ENCODE data around the gene ATP6V0D1.

ATP6V0D1 gene

DNA sequence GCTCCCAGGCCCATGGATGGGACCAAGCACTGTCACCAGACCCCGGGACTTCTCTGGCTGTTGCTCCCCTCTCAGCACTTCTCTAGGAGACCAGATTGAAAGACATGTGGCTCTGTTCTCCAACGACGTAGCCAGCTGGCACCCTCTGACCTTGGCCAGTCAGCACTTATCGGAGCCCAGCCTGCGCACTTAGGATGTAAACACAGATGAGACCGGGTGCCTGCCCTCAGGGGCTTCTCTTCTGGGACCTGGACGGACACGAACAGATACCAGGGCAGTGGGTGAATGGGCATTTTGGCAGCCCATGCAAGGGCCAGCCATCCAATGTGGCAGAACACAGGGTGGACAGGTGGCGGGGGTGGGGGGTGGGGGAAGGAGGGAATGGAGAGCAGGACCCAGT, 71.3 kb downstream of the ATP6V0D1 start:
- DNase-seq (ENCODE audit: low read depth in 1 of 2, low spot score in 1 of 2): no peak

DNA sequence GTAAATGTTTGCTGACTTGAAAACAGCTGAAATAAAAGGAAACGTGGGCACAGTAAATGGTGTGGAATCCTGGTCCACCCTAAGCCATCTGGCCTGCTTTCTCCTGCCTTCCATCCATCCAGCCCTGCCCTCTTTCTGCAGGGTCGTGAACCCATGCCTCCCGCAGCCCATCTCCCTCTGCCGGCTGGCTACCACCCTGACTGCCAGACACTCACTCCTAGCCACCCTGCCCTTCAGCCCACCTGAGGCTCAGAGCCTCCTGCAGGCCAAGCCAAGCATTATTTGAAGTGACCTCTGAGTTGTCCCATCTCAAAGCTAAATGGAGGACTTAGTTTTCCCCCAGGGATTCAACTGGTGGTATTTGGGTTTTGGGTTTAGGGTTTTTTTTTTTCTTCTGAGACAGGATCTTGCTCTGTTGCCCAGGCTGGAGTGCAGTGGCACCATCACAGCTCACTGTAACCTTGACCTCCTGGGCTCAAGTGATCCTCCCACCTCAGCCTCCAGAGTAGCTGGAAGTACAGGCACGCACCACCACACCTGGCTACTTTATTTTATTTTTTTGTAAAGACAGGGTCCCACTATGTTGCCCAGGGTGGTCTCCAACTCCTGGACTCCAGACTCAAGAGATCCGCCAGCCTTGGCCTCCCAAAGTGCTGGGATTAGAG, 73.0 kb downstream of the ATP6V0D1 start:
- no peak for DNase-seq (ENCODE audit: low read depth in 1 of 2, low spot score in 1 of 2)

DNA sequence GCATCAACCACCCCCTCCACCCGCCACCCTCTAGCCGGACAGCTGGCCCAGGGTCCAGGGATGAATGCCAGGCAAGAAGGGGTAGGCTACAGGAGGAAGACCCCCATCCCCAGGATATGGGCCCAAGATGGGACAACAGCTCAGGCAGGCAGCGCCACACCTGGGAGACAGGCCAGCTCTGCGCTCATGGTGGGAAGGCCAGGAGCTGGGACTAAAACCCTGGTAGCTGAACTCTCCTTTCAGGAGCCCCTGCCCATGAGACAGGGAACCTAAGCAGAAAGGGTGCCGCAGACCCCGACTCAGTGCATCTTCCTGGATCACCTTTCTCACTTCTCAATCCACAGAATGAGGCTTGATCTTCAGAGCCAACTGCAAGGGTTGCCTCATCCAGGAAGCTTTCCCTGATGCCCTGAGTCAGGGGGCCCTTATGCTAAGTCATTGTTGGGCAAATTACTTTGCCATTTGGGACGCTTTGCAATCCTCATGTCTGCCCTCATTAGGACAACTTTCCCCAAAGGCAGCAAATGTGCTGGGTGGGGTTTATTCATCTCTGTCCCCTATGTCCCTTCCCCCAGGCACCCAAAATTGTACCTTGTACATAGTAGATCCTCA, 73.7 kb downstream of the ATP6V0D1 start:
- no peak for DNase-seq (ENCODE audit: low read depth in 1 of 2, low spot score in 1 of 2)

DNA sequence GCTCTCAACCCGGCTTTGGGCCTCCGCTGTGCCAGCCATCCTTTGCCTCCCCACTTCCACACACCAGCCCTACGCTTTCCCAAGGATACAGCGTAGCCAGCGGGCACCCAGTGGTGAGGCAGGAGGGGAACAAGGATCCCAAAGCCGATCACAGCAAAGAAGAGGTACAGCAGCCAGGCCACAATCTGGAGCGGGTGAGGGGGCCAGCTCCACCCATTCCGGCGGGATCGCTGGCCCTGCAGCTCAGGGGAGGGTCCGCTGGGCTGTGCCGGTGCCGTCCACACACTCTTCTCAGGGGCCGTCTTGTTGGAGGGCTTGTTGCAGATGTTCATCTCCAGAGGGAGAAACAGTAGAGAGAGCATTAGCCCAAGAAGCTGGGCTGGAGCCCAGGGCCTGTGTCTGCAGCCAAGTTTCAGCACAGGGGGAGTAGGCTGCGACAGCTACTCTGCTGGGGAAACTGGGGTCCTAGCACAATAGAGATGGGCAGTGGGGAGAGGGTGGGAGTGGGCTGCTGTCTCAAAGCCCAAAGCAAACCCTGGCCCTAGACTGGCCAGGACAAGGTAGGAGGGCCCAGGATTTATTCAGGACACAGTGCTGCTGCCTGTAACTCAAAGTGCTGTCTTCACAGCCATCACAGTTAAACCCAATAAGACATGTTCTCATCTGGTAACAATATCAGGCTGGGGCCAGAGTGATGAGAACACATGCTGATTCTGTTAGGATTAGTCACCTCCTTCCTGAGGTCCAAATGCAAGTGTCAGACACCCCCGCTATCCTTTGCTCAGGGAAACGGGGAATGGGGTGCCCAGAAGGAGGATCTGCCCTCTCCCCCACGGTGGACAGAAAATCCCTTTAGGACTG, 74.6 kb downstream of the ATP6V0D1 start:
- no peak for DNase-seq (ENCODE audit: low read depth in 1 of 2, low spot score in 1 of 2)

DNA sequence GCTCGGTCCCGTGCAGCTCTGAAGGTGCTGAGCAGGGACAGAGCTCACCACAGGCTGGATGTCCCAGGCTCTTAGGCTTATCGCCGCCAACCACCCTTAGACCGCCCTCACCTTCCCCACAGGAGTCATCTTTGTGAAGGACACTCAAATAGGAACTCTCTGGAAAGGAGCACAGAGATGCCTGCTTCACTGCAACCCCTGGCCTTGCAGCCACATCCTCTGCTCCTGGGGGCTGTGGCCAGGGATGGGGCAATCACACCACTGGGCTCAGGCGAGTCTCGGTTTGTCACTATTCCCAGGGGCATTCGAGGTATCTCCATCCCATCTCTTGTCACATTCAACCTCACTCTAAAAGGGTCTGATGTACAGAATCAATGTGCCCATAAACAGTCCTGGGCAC, 75.6 kb downstream of the ATP6V0D1 start:
- DNase-seq (ENCODE audit: low read depth in 1 of 2, low spot score in 1 of 2): no peak

DNA sequence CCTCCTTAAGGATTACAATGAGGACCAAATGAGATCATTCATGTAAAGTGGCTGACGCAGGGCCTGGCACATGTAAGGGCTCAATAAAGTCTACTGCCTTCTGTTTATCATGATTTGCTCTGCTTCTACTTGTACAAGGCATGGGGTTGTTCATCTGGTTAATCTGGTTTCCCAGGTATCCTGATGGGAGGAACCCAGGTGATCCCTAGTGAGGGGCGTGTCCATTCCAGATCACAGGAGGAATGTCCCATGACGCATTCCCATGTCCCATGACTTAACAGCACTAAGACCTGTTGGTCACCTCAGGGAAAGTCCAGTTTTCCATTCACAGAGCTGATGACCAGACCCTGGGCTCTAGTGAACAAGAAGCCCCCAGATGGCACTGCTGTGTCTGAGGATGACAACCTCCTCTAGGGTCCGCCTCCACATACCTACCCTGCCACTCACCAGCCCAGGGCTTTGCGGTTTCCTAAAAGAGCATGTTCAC, 76.2 kb downstream of the ATP6V0D1 start:
- no peak for DNase-seq (ENCODE audit: low read depth in 1 of 2, low spot score in 1 of 2)

DNA sequence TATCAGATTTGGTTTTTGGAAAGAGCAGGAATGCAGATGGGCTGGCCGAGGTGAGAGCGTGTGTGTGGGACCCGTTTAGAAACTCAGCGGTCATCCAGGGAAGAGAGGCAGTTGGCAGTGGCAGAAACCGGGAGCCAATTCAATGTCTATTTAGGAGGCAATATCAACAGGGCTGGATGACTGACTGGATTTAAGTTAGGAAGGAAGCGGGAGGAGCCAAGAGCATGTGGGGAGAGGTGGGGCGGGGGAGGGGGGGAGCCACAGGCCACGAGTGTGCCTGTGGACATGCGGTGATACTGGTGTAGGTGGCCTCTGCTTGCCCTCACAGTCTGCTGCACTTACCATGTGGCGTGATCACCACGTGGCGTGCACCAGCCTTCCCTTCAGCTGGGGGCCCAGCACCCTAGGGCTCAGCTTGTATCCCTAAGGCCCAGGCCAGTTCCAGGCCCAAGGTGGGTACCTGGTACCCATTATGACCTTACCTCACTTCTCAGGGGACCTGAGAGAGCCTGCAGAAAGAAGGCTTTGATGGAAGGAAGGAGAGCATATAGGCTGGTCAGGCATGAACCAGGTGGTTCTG, 76.9 kb downstream of the ATP6V0D1 start:
- DNase-seq (ENCODE audit: low read depth in 1 of 2, low spot score in 1 of 2): no peak

DNA sequence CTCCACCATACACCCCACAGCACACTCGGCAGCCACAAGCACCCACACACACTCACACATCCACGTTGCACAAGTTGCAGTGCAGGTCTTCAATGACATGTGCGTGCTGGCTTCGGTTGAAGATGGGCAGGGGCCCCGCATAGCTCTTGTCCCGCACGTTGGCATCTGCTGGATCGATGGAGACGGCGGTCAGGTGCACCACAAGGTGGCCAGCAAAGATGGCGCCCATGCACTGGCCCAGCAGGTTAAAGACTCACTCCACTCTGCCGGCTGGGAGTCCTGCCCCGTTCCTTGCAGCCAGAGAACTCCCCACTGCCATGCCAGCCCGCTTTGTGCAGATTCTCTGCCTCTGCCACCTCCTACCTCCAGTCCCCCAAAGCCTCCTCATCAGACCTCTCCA, 80.1 kb downstream of the ATP6V0D1 start:
- DNase-seq (ENCODE audit: low read depth in 1 of 2, low spot score in 1 of 2): no peak

DNA sequence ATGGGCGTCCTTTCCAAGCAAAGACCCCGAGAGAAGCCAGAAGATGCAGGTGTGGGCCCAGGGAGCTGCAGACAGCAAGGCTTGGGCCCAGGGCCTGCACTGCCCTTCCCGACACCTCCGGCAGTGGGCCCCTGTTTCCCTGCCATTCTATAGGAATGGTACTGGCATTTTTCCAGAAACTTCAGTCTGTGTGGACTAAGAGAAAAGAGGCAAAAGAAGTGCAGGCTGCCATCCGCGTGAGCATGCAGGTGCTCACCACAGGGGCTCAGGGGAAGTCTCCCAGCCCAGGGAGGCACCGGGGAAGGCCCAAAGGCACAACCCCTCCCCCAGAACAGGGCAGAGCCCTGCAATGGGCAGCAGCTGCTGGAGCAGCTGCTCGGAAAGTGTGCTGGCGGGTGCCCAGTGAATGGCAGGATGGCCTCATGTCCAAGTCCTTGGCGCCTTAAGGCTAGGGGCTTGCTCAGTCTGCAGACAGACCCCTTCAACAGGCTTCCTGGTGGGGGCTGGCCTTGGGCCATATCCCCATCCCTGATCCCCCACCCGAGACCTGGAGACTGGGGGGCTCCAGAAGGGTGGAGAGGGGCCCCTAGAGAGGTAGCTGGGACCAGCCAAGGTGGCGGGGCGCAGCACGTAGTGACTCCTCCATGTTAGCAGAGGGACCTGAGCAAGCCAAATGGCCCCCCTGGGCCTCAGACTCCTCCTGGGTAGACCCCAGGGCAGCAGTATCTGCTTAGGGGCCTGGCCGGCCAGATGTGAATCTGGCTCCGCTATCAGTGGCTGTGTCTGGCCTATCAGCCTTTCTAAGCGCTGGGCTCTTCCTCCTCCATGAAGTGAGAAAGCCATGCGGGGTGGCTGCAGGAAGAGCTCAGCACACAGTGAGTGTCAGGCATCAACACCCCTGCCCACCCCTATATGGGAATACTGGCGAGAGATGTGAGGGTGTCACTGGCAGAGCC, 80.9 kb downstream of the ATP6V0D1 start:
- no peak for DNase-seq (ENCODE audit: low read depth in 1 of 2, low spot score in 1 of 2)

DNA sequence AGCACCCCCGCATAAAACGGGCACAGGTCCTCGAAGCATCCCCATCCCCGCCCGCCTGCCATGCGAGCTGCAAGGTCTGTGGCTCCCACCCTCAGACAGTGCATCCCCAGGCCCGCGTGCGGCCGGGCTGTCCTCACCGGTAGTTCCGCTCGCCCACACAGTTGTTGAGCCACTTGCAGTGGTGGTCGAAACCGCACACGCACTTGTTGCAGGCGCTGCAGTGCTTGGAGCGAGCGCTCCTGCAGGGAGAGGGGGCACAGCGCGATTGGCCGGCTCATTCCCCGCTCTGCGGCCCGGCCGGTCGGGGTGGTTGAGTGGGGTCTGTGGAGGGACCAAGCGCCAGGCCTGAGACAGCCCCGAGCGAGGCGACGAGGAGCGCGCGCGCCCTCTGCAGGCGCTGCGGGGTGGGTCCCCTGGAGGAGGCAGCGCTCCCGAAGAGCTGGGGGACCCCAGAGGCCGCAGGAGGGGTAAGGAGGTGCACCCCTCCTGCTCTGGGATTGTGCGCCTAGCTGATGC, 81.7 kb downstream of the ATP6V0D1 start:
- DNase-seq (ENCODE audit: low read depth in 1 of 2, low spot score in 1 of 2): peak in 1 of 2 donors; percentile 40

DNA sequence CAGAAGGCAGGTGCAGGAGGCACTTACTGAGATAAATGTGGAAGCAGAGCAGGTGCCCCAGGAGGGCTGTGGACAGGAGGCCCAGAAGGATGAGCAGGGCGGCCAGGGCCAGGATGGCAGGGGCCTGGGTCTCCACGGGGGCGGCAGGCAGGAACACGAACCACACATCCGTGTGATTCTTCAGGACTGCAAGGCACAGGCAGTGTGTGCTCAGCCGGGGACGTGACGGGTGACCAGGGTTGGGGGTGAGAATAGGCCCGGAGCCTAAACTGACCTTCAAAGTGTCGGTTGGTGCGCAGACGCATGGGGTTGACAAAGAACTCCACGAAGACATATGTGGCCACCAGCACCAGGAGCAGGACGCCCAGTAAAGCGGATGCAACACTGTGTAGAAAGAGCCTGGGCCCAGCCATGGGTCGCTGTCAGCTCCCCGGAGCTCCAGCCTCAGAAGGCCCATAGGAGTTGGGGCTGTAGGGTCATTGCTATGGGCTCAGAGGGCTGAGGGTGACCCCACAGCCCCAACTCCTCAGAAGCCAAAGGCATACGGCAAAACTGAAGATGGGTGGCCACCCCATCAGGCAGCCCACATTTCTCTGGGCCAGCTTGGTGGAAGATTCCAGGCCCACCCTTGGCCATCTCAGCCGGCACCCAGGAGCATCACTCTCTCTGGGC, 82.3 kb downstream of the ATP6V0D1 start:
- DNase-seq (ENCODE audit: low read depth in 1 of 2, low spot score in 1 of 2): no peak

DNA sequence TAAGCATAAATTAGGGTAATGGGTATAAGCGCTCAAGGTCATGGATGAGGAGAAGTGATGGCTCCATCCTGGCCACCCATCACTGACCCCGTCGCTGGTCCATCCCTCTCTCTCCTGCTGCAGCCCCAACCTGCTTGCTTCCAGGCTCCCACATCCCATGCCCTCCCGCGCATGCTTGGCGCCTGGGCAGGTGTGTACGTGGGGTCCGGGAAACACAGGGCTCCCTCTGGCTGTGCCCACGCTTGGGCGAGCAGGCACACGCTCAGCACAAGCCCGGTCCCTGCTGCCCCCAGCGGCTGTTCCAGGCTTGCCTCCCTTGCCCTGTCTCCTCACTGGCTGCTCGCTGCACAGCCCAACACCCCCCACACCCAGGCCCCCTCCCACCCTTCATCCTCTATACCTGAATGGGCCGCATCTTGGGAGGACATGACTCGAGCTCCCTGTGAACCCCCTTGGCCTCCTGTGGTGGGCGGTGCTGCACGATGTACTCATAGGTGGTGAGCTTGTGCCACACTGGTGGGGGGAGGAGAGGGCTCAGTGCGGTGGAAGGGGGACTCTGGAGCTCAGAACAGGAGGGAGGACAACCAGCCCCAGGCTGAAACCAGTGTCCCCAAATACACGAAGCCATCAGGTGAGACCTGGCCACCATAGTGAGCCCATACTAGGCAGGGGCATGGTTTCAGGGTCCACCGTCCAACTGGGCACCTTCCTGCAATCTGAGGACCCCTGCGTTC, 83.0 kb downstream of the ATP6V0D1 start:
- DNase-seq (ENCODE audit: low read depth in 1 of 2, low spot score in 1 of 2): no peak

DNA sequence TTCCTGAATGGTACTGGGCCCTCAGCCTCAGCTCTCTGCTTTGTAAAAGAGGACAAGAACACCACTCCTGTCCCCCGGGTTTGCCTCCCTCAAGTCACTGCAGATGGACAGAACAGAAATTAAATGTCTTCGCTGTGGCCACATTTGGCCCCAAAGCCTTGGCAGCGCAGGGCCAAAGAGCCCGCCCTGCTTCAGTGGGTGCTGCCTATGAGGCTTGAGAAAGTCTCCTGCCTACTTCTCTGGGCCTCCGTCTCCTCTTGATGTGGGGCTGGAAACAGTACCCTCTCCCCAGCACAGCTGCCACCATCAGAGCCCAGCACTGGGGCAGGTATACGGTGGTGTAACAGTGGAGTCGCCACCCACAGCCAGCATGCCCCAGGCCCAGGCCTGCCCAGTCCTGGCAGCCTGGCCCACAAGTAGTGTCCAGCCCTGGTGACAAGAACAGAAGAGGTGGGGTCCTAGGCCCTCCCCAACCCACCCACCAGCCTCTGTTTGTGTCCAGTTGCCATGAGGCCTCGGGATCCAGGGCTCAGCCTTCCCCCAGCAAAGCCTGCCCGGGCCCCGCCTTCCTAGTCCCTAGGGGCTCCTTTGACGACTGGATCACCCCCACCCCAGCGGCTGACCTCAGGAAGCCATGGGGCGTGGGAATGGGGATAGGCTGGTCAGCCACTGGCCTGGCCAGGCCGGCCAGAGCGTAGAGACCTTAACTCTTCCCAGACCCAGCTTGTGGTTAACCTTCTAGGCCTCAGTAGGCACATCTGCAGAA, 83.7 kb downstream of the ATP6V0D1 start:
- DNase-seq (ENCODE audit: low read depth in 1 of 2, low spot score in 1 of 2): no peak

DNA sequence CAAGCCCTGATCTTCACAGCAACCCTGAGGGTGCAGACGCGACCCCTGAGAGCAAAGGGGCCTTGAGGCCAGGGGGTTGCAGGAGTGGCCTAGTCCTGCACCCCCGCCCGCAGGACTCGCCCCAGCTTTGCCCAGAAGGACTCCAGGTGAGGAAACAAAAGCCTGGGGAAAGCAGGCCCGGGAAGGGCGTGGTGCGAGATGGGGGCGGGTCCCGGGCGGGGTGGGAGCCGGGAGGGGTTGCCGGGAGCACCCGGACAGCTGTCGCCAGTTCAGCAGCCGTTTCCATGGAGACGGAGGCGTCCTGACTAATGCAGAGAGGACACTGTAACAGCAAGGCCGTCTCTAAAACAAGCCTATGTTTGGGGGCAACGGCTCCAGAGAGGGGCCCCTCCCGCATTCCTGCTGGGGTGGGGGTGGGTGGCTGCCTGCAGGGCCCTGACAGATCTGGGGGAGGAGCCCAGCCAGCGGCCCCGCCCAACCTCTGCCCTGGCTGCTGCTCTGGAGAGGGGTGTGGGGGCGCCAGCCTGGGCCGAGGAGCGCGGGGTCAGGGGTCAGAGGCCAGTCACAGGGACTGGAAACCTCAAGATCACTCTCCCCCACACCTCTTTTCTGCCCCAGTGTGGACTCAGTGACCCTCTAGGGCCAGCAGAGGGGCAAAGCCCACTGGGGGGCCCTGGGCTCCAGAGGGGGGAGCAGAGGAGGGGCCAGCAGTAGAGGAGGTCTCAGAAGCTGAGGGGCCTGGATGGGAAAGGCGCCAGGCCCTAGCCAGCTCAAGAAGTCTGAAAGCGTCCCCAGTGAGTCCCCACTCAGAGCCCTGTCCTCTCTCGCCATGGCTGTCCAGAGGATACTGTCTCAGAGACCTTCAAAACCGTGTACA, 84.6 kb downstream of the ATP6V0D1 start:
- DNase-seq (ENCODE audit: low read depth in 1 of 2, low spot score in 1 of 2): no peak

DNA sequence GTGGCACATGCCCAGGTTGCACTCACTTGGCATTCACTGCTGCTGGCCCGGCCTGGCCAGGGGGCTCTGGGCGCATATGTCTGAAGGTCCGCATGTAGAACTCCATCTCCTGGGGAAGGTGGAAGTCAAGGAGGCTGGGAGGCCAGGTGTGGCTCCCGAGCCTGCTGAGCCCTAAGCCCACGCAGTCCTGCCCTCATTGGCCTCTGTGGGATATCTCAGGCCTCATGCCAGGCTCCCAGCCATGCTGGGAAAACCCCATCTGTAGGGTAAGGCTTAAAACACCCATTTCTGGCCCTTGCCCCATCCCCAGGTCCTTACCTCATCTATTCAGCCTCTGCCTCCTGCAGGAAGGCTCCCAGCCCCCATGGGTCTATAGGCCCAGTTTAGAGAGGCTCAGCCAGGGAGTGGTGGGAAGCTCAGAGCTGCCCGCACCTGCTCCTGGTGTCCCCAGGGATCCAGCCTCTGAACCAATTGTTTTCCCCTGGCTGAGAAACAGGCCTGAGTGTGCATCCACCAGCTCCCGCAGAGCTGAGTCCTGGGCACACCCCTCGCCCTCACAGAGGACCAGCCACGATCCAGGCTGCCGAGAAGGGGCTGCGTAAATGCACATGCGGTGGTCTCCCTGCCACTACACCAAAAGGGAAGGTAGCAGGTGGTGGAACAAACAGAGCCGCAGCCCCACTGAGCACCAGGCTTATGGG, 85.3 kb downstream of the ATP6V0D1 start:
- no peak for DNase-seq (ENCODE audit: low read depth in 1 of 2, low spot score in 1 of 2)

DNA sequence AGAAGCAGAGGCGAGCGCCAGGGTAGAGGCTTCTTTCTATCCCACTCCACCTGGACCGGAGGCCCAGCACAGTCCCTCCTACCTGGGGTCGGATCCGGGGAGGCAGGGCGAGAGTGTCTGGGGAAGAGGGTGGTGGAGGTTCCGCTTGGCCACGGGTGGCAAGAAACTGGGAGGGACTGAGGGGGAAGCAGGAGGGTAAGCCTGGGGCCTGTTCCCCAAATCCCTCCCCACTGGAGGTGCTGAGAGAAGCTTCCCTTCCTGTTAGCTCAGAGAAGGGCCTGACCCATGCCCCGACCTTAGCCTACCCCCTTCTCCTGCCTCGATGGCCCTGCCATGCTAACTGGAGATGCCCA, 85.9 kb downstream of the ATP6V0D1 start:
- DNase-seq (ENCODE audit: low read depth in 1 of 2, low spot score in 1 of 2): no peak

Measured in activated T-helper 1 cell treated with anti-CD3 and anti-CD28 coated beads, Interleukin-2, amount 50 U/mL, for 16 hours (primary cell).